Nephron (organoid): Measurements from ENCODE around the gene KIAA1210.

ENCODE experiments used
- H3K27ac Mint-ChIP-seq, 3 experiments: 2 replicates each; pipeline ENCODE4 v1.8.0; 2020; ENCODE audit warnings: mixed read lengths in 3 of 3, mild to moderate bottlenecking in 2 of 3, moderate library complexity in 1 of 3
- H3K27me3 Mint-ChIP-seq: 2 replicates; pipeline ENCODE4 v1.8.0; 2021; ENCODE audit warnings: low read depth, mild to moderate bottlenecking, moderate library complexity, mixed read lengths
- H3K36me3 Mint-ChIP-seq: 2 replicates; pipeline ENCODE4 v1.8.0; 2020; ENCODE audit warnings: low read depth, mixed read lengths
- H3K4me1 Mint-ChIP-seq: 2 replicates; pipeline ENCODE4 v1.8.0; 2020; ENCODE audit warnings: mixed read lengths
- H3K4me3 Mint-ChIP-seq, 3 experiments: 2 replicates each; pipeline ENCODE4 v1.8.0; 2020; ENCODE audit warnings: mild to moderate bottlenecking in 3 of 3, mixed read lengths in 3 of 3, moderate library complexity in 2 of 3
- H3K9me3 Mint-ChIP-seq: 2 replicates; pipeline ENCODE4 v1.8.0; 2020; ENCODE audit warnings: mixed read lengths
- CTCF ChIP-seq, 3 experiments: fragments of 200-600 bp; sonication (generic); IDR thresholded peaks; one replicate each; pipeline ENCODE4 v1.5.0; 2021; ENCODE audit warnings: antibody characterized with exemption in 3 of 3; ENCODE audit not compliant: unreplicated experiment in 3 of 3

The KIAA1210 gene

DNA sequence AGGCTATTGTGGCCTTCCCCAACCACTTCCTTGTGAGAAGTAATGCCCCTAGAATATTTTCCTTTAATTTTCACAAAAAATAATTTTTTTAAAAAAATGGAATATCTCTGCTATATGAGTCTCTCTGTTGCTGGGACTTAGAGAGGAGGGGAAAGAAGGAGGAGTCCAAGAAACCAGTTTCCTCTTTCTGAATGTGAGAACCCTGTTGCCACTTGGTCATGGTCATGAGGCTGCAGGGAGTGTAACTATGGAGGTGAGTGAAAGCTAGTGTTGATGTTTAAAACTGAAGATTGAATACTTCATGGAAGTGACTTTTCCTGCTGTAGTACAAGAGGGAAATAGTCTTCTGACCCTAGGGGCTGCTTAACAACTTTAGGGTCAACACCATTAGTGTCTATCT lies 20.4 kb downstream of the KIAA1210 start:
- Mint-ChIP-seq H3K4me1 (no peaks in the 10 kb centered on the region), H3K27ac (no peak overlapping the region), H3K36me3 (no peaks in the 10 kb centered on the region), H3K9me3 (peaks cover 3% of the 10 kb centered on the region), H3K27me3 (no peaks in the 10 kb centered on the region), H3K4me3 (no peak overlapping the region)
- TF ChIP-seq CTCF (IDR thresholded peaks at IDR 0.05; ENCODE audit: unreplicated experiment in 3 of 3): no peak

GRCh38 chrX:119105826-119106225 lies 21.8 kb downstream of the KIAA1210 start:
- H3K36me3 Mint-ChIP-seq: no peaks in the 10 kb centered on the region

GRCh38 chrX:119101168-119101567 lies 26.4 kb downstream of the KIAA1210 start:
- Mint-ChIP-seq H3K9me3 (peaks cover 11% of the 10 kb centered on the region), H3K27ac (no peak overlapping the region), H3K27me3 (no peaks in the 10 kb centered on the region), H3K36me3 (no peaks in the 10 kb centered on the region), H3K4me1 (no peaks in the 10 kb centered on the region), H3K4me3 (no peak overlapping the region)
- no peak for TF ChIP-seq CTCF (IDR thresholded peaks at IDR 0.05; ENCODE audit: unreplicated experiment in 3 of 3)

More at GRCh38 chrX:119105826-119106225, 21.8 kb downstream of the KIAA1210 start:
- Mint-ChIP-seq H3K27me3 (no peaks in the 10 kb centered on the region), H3K9me3 (peaks cover 3% of the 10 kb centered on the region), H3K4me1 (no peaks in the 10 kb centered on the region), H3K4me3 (no peak overlapping the region), H3K27ac (no peak overlapping the region)
- TF ChIP-seq CTCF (IDR thresholded peaks at IDR 0.05; ENCODE audit: unreplicated experiment in 3 of 3): no peak

GRCh38 chrX:119095936-119096335 lies 31.7 kb downstream of the KIAA1210 start:
- TF ChIP-seq CTCF (IDR thresholded peaks at IDR 0.05; ENCODE audit: unreplicated experiment in 3 of 3): no peak
- Mint-ChIP-seq H3K36me3 (no peaks in the 10 kb centered on the region), H3K9me3 (peaks cover 15% of the 10 kb centered on the region), H3K27me3 (no peaks in the 10 kb centered on the region), H3K27ac (peak overlapping the region in 2 of 3 experiments; percentile 47 to 72), H3K4me3 (no peak overlapping the region), H3K4me1 (peaks cover 7% of the 10 kb centered on the region)

- Mint-ChIP-seq H3K4me1 (peaks cover 11% of the 10 kb centered on the region), H3K36me3 (no peaks in the 10 kb centered on the region), H3K27me3 (no peaks in the 10 kb centered on the region), H3K9me3 (peaks cover 15% of the 10 kb centered on the region), H3K4me3 (no peak overlapping the region), H3K27ac (peak overlapping the region; percentile 68 to 91 (median 88))
- no peak for TF ChIP-seq CTCF (IDR thresholded peaks at IDR 0.05; ENCODE audit: unreplicated experiment in 3 of 3)
Observed at GRCh38 chrX:119094819-119095218, 32.8 kb downstream of the KIAA1210 start.

DNA sequence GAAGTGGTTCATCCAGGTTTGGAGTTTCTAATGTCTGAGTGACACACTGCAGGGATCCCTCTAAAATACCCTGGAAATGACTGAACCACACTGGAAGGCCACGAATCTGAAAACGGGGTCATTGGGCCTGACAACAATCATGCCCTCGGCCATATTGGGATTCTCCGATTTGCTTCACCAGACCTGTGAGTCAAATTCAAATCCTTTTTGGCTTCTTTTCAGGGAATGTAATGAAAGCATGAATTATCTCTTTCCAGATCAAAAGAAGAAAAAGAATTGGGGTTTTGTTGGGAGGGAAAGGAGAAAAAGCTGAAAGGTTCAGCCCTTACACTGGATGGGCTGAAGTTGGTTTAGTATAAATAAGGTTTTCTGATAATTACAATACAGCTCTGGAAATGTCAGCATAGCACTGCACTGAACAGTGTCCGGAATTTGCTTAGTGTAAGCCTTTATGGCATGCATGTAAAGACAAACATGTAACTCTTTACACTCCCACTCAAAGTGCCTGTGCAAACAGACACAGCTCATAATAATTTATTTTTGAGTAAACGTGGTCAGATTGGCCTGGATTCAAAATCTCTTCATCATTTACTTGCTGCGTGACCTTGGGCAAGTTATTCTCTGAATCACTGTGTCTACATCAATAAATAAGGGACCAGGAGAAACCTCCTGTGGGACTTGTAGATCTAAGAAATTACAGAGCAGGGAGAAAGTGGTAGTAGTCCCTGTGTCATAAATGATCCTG lies 33.4 kb downstream of the KIAA1210 start:
- peak overlapping the region; percentile 68 to 91 (median 88) for H3K27ac Mint-ChIP-seq
- TF ChIP-seq CTCF (IDR thresholded peaks at IDR 0.05; ENCODE audit: unreplicated experiment in 3 of 3): no peak
- H3K36me3 Mint-ChIP-seq: no peaks in the 10 kb centered on the region
- H3K4me1 Mint-ChIP-seq: peaks cover 15% of the 10 kb centered on the region
- H3K9me3 Mint-ChIP-seq: peaks cover 12% of the 10 kb centered on the region
- no peaks in the 10 kb centered on the region for H3K27me3 Mint-ChIP-seq
- no peak overlapping the region for H3K4me3 Mint-ChIP-seq
